OCI-LY7 (cell line): ENCODE data around the gene PSMF1. TPM values are rescaled to one million over a fixed set of nuclear protein-coding genes. Genes with fewer than 3 reads are reported as not detected.

Experiments
- BruUV-seq: library from RNA; stranded (reverse); fragments of 400-500 nt; replicated peaks from 2 replicates; lab custom pipeline; 2021; lab: Mats Ljungman, UMichigan
- CTCF ChIA-PET: fragments of 300-600 bp; sonication (Branson Sonifier 250); formaldehyde crosslinking; loops from one replicate; lab custom pipeline; 2022; ENCODE audit warnings: antibody characterized with exemption; ENCODE audit not compliant: unreplicated experiment; lab: Charles Lee
- POLR2A ChIA-PET: fragments of 300-600 bp; sonication (Branson Sonifier 250); formaldehyde crosslinking; loops from one replicate; lab custom pipeline; 2022; ENCODE audit warnings: antibody characterized with exemption; lab: Charles Lee
- DNase-seq: peaks from one replicate; pipeline ENCODE4 v3.0.0-alpha.2; 2015; ENCODE audit warnings: low spot score
- H2AFZ ChIP-seq: fragments of 200-600 bp; sonication (generic), shearing (Covaris generic); 2 replicates; pipeline ENCODE4 v1.6.1; 2014; ENCODE audit warnings: mild to moderate bottlenecking, antibody characterized with exemption, low read length, moderate library complexity
- H3K27ac ChIP-seq: fragments of 200-600 bp; sonication (generic); 2 replicates; pipeline ENCODE4 v1.5.1; 2014; ENCODE audit warnings: mixed run types, low read depth, mild to moderate bottlenecking, moderate library complexity, low read length, inconsistent platforms; ENCODE audit not compliant: poor library complexity, severe bottlenecking
- H3K36me3 ChIP-seq: fragments of 200-600 bp; sonication (generic); 2 replicates; pipeline ENCODE4 v1.6.1; 2014; ENCODE audit warnings: mild to moderate bottlenecking, antibody characterized with exemption, low read length, moderate library complexity, mixed read lengths; ENCODE audit not compliant: insufficient read depth
- H3K4me1 ChIP-seq: fragments of 200-600 bp; sonication (generic); 2 replicates; pipeline ENCODE4 v1.5.1; 2014; ENCODE audit warnings: mild to moderate bottlenecking, low read length; ENCODE audit not compliant: insufficient read depth, poor library complexity, severe bottlenecking
- H3K4me2 ChIP-seq: fragments of 200-600 bp; sonication (generic); 2 replicates; pipeline ENCODE4 v1.6.1; 2014; ENCODE audit warnings: mild to moderate bottlenecking, low read length
- H3K4me3 ChIP-seq: fragments of 200-600 bp; sonication (generic); 2 replicates; pipeline ENCODE4 v1.5.1; 2014; ENCODE audit warnings: mild to moderate bottlenecking, low read depth, low read length; ENCODE audit not compliant: poor library complexity, severe bottlenecking
- H3K79me2 ChIP-seq: fragments of 200-600 bp; sonication (generic); 2 replicates; pipeline ENCODE4 v1.6.1; 2016; ENCODE audit warnings: low read depth, mild to moderate bottlenecking, low read length, moderate library complexity, mixed read lengths; ENCODE audit not compliant: insufficient read depth
- H3K9me2 ChIP-seq: fragments of 200-600 bp; sonication (generic); 2 replicates; pipeline ENCODE4 v1.6.1; 2016; ENCODE audit warnings: mild to moderate bottlenecking, low read length, mixed read lengths; ENCODE audit not compliant: insufficient read depth
- H3K9me3 ChIP-seq: fragments of 200-600 bp; sonication (generic); 2 replicates; pipeline ENCODE4 v1.6.1; 2014; ENCODE audit warnings: mild to moderate bottlenecking, mixed run types, low read length, mixed read lengths
- H4K20me1 ChIP-seq: fragments of 200-600 bp; sonication (generic); 2 replicates; pipeline ENCODE4 v1.6.1; 2014; ENCODE audit warnings: mild to moderate bottlenecking, antibody characterized with exemption, low read length, moderate library complexity, mixed read lengths; ENCODE audit not compliant: insufficient read depth
- CTCF ChIP-seq: fragments of 200-600 bp; sonication (generic); conservative IDR thresholded peaks from 2 replicates; pipeline ENCODE4 v1.5.1; 2014; ENCODE audit warnings: mild to moderate bottlenecking, antibody characterized with exemption, low read length, moderate library complexity, mixed read lengths
- EZH2phosphoT487 ChIP-seq: fragments of 200-600 bp; sonication (generic); IDR thresholded peaks from 2 replicates; pipeline ENCODE4 v1.6.1; 2018; ENCODE audit warnings: low read depth, borderline replicate concordance, mild to moderate bottlenecking, mixed run types, antibody characterized with exemption, low read length, moderate library complexity, mixed read lengths
- intact Hi-C: fragments of 100-400 bp; cut with micrococcal nuclease; formaldehyde crosslinking; loops from one replicate; pipeline ENCODE4 v1.10.0; 2022; ENCODE audit not compliant: unreplicated experiment
- total RNA-seq, 2 experiments: library from RNA; depleted of rRNA in 1 of 2; stranded (reverse); fragments of >200 nt in 1 of 2; shearing (Covaris generic) in 1 of 2; gene quantifications; 2 replicates each; pipeline ENCODE4 v1.2.3, GENCODE V29; 2014 to 2022

Gene PSMF1
- total RNA-seq, 2 experiments from 2014 or later = 34.7 to 132 TPM

- Histone ChIP-seq H3K4me2 (no peak overlapping the region), H3K4me1 (no peaks in the 10 kb centered on the region), H3K4me3 (no peak overlapping the region), H3K36me3 (no peaks in the 10 kb centered on the region), H3K79me2 (no peaks in the 10 kb centered on the region), H3K27ac (no peak overlapping the region), H3K9me3 (no peaks in the 10 kb centered on the region), H4K20me1 (no peaks in the 10 kb centered on the region), H2AFZ (no peak overlapping the region), H3K9me2 (no peaks in the 10 kb centered on the region)
- BruUV-seq = no TSS peak
- DNase-seq = no peak
- intact Hi-C loops = loop anchor here (10.0 kb wide), 1 partner anchor 292 kb away; no protein-coding TSS in a partner anchor
- CTCF ChIA-PET = no interaction called here
- POLR2A ChIA-PET = interaction anchor here (1.1 kb wide), 1 partner anchor 9 kb away, joined by 3 read pairs; no protein-coding TSS in a partner anchor
- no peak for TF ChIP-seq EZH2phosphoT487
- TF ChIP-seq CTCF = no peak
These were observed 11.2 kb upstream of the PSMF1 start for GRCh38 chr20:1107176-1107575.

DNA sequence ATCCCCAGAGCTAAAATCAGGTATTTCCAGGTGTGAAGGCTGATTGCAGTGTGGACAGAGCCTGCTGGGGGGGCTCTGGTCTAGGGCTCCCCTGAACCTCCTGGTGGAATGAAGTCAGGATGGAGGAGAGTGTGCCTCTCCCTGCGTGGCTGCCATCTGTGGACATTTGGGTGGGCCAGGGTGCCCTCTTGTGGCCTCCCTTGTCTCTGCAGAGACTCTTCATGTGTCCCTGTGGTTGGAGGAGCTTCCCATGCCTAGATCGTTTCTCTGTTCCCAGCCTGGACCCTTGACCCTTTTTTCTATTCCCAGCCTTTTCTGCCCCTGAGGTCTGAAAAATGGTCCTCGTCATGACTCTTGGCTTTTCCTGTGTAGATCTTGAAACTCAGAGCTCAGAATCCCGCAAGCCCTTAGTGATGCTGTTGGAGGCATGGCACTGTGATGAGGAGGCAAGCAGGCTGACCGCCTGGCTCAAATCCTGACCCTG is 9.9 kb upstream of the PSMF1 start:
- H3K9me3 ChIP-seq = no peaks in the 10 kb centered on the region
- H3K79me2 ChIP-seq = no peaks in the 10 kb centered on the region
- POLR2A ChIA-PET = no interaction called here
- TF ChIP-seq EZH2phosphoT487 (no peak), CTCF (peak; percentile 85)
- DNase-seq = peak; percentile 44
- no peak overlapping the region for H3K27ac ChIP-seq
- H3K4me2 ChIP-seq = no peak overlapping the region
- no peaks in the 10 kb centered on the region for H3K36me3 ChIP-seq
- no peak overlapping the region for H3K4me3 ChIP-seq
- H3K4me1 ChIP-seq = no peaks in the 10 kb centered on the region
- no peak overlapping the region for H2AFZ ChIP-seq
- H4K20me1 ChIP-seq = no peaks in the 10 kb centered on the region
- BruUV-seq = no TSS peak
- CTCF ChIA-PET = no interaction called here
- no peaks in the 10 kb centered on the region for H3K9me2 ChIP-seq
- intact Hi-C loops = loop anchor here (10.0 kb wide), 1 partner anchor 294 kb away; no protein-coding TSS in a partner anchor

DNA sequence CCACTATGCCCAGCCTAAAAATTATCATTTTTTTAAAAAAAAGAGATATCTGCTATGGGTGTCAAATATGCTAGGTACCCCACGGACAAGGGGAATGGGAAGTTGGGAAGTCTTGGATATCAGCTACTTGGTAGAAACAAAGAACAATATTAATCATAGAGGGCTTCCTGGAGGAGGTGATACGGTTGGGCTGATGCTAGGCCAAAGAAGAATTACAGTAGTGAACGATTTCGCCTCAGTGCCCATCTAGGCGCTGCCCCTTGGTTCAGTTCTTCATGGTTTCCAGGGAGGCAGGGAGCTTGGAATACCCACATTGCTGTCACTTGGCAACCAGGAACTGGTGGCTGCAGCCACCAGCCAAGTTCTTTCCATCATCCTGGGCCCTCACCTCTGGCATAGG is 5.5 kb upstream of the PSMF1 start:
- ChIA-PET POLR2A (no interaction called here), CTCF (no interaction called here)
- intact Hi-C loops = loop anchor here (10.0 kb wide), 1 partner anchor 568 kb away; the partner anchor contains the start of gene CSNK2A1
- DNase-seq = no peak
- no peak overlapping the region for H2AFZ ChIP-seq
- H3K9me2 ChIP-seq = no peaks in the 10 kb centered on the region
- no peaks in the 10 kb centered on the region for H4K20me1 ChIP-seq
- no peaks in the 10 kb centered on the region; the same call in 1 of the 2 replicates for H3K79me2 ChIP-seq
- no peak overlapping the region for H3K27ac ChIP-seq
- TF ChIP-seq CTCF (no peak), EZH2phosphoT487 (no peak)
- H3K4me1 ChIP-seq = peaks cover 5% of the 10 kb centered on the region
- no peak overlapping the region for H3K4me3 ChIP-seq
- BruUV-seq = no TSS peak
- H3K36me3 ChIP-seq = no peaks in the 10 kb centered on the region
- no peak overlapping the region for H3K4me2 ChIP-seq
- no peaks in the 10 kb centered on the region for H3K9me3 ChIP-seq
